ENCODE data around the gene CTSF.

CTSF gene

DNA sequence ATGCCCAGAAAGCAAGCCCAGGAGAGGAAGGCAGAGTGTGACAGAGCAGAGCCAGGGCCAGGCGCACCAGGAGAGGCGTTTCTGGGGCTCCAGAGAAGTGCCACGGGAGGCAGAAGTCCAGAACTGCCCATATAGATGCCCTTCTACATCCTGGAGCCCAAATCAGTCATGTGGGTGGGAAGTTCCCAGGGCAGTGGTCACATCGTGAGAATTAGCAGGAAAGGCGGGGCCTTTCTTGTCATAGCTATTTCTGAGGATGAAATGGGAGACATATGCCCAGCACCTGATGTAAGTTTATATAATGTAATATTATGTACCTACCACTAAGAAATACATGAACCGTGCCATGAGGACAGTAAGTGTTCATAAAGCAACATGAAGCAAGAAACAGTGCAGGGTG lies 35.6 kb downstream of the CTSF start:
- no peak for DNase-seq (ENCODE audit: low spot score)

GRCh38 chr11:66531841-66532240 lies 36.6 kb downstream of the CTSF start:
- no peak for DNase-seq (ENCODE audit: low spot score)

DNA sequence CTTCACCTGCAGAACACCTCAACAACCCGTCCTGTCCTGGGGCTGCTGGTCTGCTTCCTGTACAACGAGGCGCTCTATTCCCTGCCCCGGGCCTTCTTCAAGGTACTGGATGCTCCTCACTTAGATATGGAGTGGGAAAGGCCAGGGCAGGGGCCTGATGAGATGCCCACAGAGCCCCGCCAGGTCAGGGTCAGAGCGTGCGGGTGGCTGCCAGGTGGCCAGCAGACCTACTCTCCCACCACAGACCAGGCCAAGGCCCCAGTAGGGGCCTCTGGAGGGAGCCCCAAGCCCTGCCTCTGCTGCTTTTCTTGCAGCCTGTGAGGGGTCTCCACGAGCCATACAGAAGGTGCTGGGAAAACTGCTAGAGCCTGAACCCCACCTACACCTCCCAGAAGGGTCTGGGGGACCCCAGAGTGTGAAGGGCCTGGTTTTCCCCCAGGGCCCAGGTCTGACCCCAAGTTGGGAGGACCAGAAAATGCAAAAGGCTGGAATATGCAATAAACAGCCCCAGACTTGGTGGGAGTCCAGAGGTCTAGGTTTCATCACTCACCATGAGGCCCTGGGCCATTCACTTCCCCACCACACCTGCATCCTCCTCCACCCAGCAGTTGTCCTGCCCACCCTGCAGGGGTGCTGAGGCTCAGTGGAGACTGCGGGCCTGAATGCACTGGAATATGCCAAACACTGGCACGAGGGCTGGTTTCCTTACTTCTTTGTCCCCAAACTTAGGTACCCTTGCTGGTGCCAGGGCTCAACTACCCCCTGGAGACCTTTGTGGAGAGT lies 37.3 kb downstream of the CTSF start:
- DNase-seq (ENCODE audit: low spot score), result no peak

- no peak for DNase-seq (ENCODE audit: low spot score)
These were observed 38.8 kb downstream of the CTSF start for GRCh38 chr11:66529655-66530054.

- DNase-seq (ENCODE audit: low spot score), result no peak
These were observed 39.3 kb downstream of the CTSF start for GRCh38 chr11:66529069-66529468.

- no peak for DNase-seq (ENCODE audit: low spot score)
These were observed 43.9 kb downstream of the CTSF start for GRCh38 chr11:66524304-66525040.

GRCh38 chr11:66523611-66524010 lies 44.8 kb downstream of the CTSF start:
- no peak for DNase-seq (ENCODE audit: low spot score)

All from GM03348 (cell line).